Activated CD8-positive, alpha-beta T cell treated with anti-CD3 and anti-CD28 coated beads for 36 hours (primary cell): ENCODE data around the gene CCDC61. TPM values are rescaled to one million over a fixed set of nuclear protein-coding genes. Genes with fewer than 3 reads are reported as not detected.

Source experiments
- ATAC-seq: fragments of 200-7000 bp; cut with Tn5 transposase; one replicate; pipeline ENCODE4 v1.10.0; 2021; ENCODE audit warnings: mild to moderate bottlenecking, moderate library complexity
- CTCF ChIA-PET: fragments of 350-600 bp; sonication (Branson Sonifier 250); formaldehyde crosslinking; loops from one replicate; lab custom pipeline; 2021; ENCODE audit warnings: antibody characterized with exemption; lab: Charles Lee
- POLR2A ChIA-PET: fragments of 350-600 bp; sonication (Branson Sonifier 250); formaldehyde crosslinking; loops from one replicate; lab custom pipeline; 2021; ENCODE audit warnings: antibody characterized with exemption; lab: Charles Lee
- DNase-seq: peaks from one replicate; pipeline ENCODE4 v3.0.0-alpha.2; 2020
- H3K27ac Mint-ChIP-seq: one replicate; pipeline ENCODE4 v1.8.0; 2021; ENCODE audit warnings: mild to moderate bottlenecking, mixed read lengths
- H3K27me3 Mint-ChIP-seq: one replicate; pipeline ENCODE4 v1.8.0; 2021; ENCODE audit warnings: mixed read lengths
- H3K36me3 Mint-ChIP-seq: one replicate; pipeline ENCODE4 v1.8.0; 2021; ENCODE audit warnings: low read depth, mixed read lengths
- H3K4me1 Mint-ChIP-seq: one replicate; pipeline ENCODE4 v1.8.0; 2021; ENCODE audit warnings: low read depth, mixed read lengths
- H3K4me3 Mint-ChIP-seq: one replicate; pipeline ENCODE4 v1.8.0; 2021; ENCODE audit warnings: mild to moderate bottlenecking, moderate library complexity, mixed read lengths
- H3K9me3 Mint-ChIP-seq: one replicate; pipeline ENCODE4 v1.8.0; 2021; ENCODE audit warnings: mixed read lengths
- intact Hi-C: fragments of 100-400 bp; cut with micrococcal nuclease; formaldehyde crosslinking; loops from one replicate; pipeline ENCODE4 v1.10.0; 2022
- total RNA-seq, 2 experiments: library from RNA; stranded (reverse); gene quantifications; one replicate each; pipeline ENCODE4 v1.2.3, GENCODE V29; 2021
- TF ChIP-seq, protein P1 (sequence below): fragments of 200-600 bp; IDR thresholded peaks from one replicate; pipeline ENCODE4 v1.8.0; 2022; ENCODE audit warnings: antibody characterized with exemption, mild to moderate bottlenecking

CCDC61 gene, protein sequence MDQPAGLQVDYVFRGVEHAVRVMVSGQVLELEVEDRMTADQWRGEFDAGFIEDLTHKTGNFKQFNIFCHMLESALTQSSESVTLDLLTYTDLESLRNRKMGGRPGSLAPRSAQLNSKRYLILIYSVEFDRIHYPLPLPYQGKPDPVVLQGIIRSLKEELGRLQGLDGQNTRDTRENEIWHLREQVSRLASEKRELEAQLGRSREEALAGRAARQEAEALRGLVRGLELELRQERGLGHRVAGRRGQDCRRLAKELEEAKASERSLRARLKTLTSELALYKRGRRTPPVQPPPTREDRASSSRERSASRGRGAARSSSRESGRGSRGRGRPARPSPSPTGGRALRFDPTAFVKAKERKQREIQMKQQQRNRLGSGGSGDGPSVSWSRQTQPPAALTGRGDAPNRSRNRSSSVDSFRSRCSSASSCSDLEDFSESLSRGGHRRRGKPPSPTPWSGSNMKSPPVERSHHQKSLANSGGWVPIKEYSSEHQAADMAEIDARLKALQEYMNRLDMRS
- total RNA-seq: 10 to 100 TPM; 26.9 to 29.2 TPM

DNA sequence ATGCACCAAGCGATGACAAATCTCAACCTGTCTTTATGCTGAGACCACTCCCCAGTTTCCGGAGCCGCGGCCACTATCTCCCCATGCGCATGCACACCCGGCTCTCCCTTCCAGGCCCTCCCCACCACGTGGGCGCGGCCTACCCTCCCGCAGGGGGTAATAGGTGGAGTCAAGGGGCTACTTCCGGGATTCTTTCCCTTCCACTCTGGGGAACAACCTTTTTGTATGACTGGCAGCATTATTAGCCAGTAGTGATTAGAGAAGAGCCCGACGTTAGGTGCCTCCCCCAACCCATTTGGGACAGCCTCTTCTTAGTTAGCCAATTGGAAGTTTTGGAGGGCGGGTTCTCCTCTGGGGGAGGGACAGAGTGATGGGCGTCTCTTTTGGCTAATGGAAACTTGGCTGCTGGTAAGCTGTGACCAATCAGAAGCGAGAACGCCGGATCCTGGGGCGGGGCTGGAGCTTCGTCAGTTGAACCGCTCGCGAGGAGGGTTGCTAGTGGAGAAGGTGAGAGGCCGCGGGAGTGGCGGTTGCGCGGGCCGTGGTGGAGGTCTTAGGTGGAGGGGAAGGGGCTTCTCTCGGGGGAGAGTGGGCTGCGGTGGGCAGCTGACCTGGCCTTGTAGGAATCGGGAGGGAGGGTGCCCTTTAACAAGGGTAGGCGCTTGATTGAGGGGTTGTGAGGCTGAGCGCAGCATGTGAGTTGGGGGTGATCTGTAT lies at the start of gene CCDC61:
CCDC61 (plus strand) TSS at position 470 of the 717 bp plus-strand sequence. CDS start 7,552 bp downstream, outside the sequence.
- TF ChIP-seq, protein P1, sequence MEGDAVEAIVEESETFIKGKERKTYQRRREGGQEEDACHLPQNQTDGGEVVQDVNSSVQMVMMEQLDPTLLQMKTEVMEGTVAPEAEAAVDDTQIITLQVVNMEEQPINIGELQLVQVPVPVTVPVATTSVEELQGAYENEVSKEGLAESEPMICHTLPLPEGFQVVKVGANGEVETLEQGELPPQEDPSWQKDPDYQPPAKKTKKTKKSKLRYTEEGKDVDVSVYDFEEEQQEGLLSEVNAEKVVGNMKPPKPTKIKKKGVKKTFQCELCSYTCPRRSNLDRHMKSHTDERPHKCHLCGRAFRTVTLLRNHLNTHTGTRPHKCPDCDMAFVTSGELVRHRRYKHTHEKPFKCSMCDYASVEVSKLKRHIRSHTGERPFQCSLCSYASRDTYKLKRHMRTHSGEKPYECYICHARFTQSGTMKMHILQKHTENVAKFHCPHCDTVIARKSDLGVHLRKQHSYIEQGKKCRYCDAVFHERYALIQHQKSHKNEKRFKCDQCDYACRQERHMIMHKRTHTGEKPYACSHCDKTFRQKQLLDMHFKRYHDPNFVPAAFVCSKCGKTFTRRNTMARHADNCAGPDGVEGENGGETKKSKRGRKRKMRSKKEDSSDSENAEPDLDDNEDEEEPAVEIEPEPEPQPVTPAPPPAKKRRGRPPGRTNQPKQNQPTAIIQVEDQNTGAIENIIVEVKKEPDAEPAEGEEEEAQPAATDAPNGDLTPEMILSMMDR: no peak
- Mint-ChIP-seq H3K4me1 (peaks cover 32% of the 10 kb centered on the region), H3K36me3 (no peaks in the 10 kb centered on the region), H3K9me3 (no peaks in the 10 kb centered on the region), H3K4me3 (no peak within 1 kb of the TSS), H3K27ac (no peak within 1 kb of the TSS), H3K27me3 (peaks cover 2% of the 10 kb centered on the region)
- intact Hi-C loops: no loop called here
- ATAC-seq (peak; percentile 98), DNase-seq (peak; percentile 97)
- POLR2A ChIA-PET: interaction anchor here (0.7 to 2.2 kb wide), 5 partner anchors 15 to 359 kb away, joined by 3 to 13 read pairs (median 4); partner anchors contain the start of gene IRF2BP1
- CTCF ChIA-PET: interaction anchor here (1.0 to 1.8 kb wide), 10 partner anchors 11 to 270 kb away, joined by 3 to 14 read pairs (median 4); partner anchors contain the start of genes IRF2BP1 and SIX5

DNA sequence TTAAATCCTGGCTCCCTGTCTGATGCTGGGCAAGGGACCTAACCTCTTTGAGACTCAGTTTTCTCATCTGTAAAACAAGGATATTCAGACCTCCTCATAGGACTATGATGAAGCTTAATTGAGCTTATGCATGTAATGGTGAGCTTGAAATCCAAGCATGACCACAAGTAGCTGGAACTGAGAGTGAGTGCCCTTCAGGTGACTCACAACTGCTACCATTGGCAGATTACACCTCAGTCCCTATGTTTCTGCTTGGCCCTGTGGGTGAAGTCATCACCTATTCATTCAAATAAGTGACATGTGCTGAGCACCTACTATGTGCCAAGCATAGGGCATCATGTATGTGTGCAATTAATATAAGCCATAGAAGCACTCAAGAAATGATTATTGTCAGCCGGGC lies 47.3 kb upstream of the CCDC61 start:
- Mint-ChIP-seq H3K27me3 (peaks cover 15% of the 10 kb centered on the region), H3K4me3 (no peak overlapping the region), H3K27ac (no peak overlapping the region), H3K9me3 (no peaks in the 10 kb centered on the region), H3K36me3 (no peaks in the 10 kb centered on the region), H3K4me1 (peaks cover 2% of the 10 kb centered on the region)
- DNase-seq: no peak
- ChIA-PET POLR2A (no interaction called here), CTCF (interaction anchor here (0.8 kb wide), 1 partner anchor 131 kb away, joined by 3 read pairs; no protein-coding TSS in a partner anchor)
- intact Hi-C loops: no loop called here
- TF ChIP-seq, protein P1: no peak
- no peak for ATAC-seq

DNA sequence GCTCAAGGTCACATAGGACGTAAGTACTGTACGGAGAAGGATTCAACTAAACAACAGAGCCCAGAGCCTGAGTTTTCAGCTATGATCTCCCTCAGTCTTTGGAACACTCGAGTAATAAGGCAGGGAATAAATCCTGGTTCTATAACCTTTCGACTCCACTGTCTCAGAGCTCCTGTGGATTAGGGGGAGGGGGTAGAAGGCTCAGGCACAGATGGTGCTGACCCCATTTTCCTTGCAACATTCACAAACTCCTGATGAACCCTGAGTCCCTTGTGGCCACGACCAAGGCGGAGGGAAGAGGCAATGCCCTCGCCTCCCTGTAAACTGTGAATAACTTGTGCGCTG lies 43.0 kb upstream of the CCDC61 start:
- intact Hi-C loops: no loop called here
- CTCF ChIA-PET: interaction anchor here (1.7 kb wide), 1 partner anchor 64 kb away, joined by 4 read pairs; no protein-coding TSS in a partner anchor
- no peak overlapping the region for H3K4me3 Mint-ChIP-seq

DNA sequence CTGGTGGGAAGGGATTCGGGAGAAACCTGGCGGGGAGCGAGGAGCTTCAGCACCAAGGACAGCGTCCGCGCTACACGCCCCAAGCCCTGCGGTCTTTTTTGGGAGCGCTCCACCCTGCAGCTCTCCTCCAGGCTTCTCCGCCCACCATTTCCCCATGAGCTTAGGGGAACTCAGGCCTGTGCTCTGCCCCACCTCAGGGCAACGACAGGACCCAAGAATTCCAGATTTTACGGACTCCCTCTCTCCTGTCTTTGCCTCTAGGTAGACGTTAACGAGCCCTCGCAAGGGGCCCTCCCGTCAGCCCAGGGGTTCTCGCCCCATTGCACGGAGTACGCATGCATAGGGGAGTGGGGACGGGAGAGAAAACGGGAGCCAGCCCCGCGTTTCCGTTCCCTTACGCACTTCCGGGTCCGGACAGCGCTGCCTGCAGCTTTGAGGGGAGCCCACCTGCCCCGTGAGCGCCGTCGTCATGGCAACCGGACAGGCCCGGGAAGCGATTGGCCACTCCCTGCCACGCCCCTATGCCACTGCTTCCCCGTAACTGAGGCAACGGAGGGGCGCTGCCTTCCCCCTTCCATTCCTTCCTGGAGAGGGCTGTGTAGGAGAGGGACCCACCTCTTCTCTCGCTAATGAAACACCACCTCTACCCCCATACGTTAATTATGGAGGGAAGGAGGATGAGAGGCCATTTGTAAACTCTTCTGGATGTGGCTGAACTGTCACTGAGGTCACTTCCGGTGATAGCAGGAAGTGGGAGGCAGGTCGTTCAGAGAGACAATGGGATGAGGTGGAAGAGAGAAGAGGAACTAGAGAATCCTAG lies 42.4 kb upstream of the CCDC61 start:
- ChIA-PET CTCF (no interaction called here), POLR2A (interaction anchor here (1.3 kb wide), 1 partner anchor 88 kb away, joined by 3 read pairs; no protein-coding TSS in a partner anchor)
- TF ChIP-seq, protein P1: no peak
- peak overlapping the region; percentile 57 for H3K4me3 Mint-ChIP-seq
- H3K36me3 Mint-ChIP-seq: no peaks in the 10 kb centered on the region
- H3K4me1 Mint-ChIP-seq: peaks cover 6% of the 10 kb centered on the region
- H3K9me3 Mint-ChIP-seq: no peaks in the 10 kb centered on the region
- DNase-seq (peak; percentile 57), ATAC-seq (peak; percentile 65)
- intact Hi-C loops: no loop called here
- no peak overlapping the region for H3K27ac Mint-ChIP-seq
- peaks cover 29% of the 10 kb centered on the region for H3K27me3 Mint-ChIP-seq

More for the DNA sequence above, 43.0 kb upstream of the CCDC61 start:
- ATAC-seq (no peak), DNase-seq (no peak)
- no peaks in the 10 kb centered on the region for H3K9me3 Mint-ChIP-seq
- H3K27me3 Mint-ChIP-seq: peaks cover 29% of the 10 kb centered on the region
- H3K27ac Mint-ChIP-seq: no peak overlapping the region
- TF ChIP-seq, protein P1: no peak
- H3K4me1 Mint-ChIP-seq: peaks cover 6% of the 10 kb centered on the region
- H3K36me3 Mint-ChIP-seq: no peaks in the 10 kb centered on the region
- POLR2A ChIA-PET: interaction anchor here (1.3 kb wide), 1 partner anchor 88 kb away, joined by 3 read pairs; no protein-coding TSS in a partner anchor
